ENCODE results near the gene PALMD. TPM values are rescaled to one million over a fixed set of nuclear protein-coding genes. Genes with fewer than 3 reads are reported as not detected.

The PALMD gene
- polyA plus RNA-seq, 1 of the 3 experiments (the other 2 are of a cell fraction), result 1.8 TPM

DNA sequence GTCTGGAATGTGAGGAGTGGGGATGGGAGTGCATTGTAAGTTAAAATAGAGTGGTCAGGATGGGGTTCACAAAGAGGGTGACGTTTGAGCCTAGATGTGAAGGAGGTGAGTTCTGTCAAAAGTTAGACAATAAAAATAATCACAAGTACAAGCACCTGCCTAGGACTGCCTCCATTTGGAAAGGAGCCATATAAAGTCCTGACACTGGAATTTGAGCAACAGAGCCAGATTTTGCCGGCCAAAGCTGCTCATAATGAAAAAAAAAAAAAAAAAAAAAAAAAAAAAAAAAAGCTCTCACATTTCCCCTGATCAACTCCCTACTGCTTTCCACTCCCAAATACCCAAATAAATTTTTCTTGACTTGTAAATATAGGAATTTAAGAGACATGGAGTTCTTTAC, 4.1 kb downstream of the PALMD start:
- no peak for DNase-seq
- 75% methylated on average over 2 of the region's 2 CpGs for WGBS (ENCODE audit: low lambda C conversion rate)
- TF ChIP-seq FOXM1 (IDR thresholded peaks at IDR 0.05; ENCODE audit: low read depth), result no peak
- no peak for TF ChIP-seq MAX (IDR thresholded peaks at IDR 0.05; ENCODE audit: low read depth)
- no peak for TF ChIP-seq TEAD4 (IDR thresholded peaks at IDR 0.05; ENCODE audit: borderline replicate concordance, insufficient read depth)
- CTCF ChIA-PET, result interaction anchor here (2.6 kb wide), 1 partner anchor 856 kb away, joined by 6 read pairs; no protein-coding TSS in a partner anchor
- Histone ChIP-seq H4K20me1 (ENCODE audit: insufficient read depth) (no peaks in the 10 kb centered on the region), H3K4me3 (ENCODE audit: low read depth in 2 of 2, low read length in 1 of 2) (no peak overlapping the region), H3K79me2 (ENCODE audit: insufficient read depth) (peaks cover 52% of the 10 kb centered on the region), H3K36me3 (replicated peaks in 1 of 2; ENCODE audit: control insufficient read depth in 1 of 2, insufficient read depth in 2 of 2, low read length in 1 of 2) (peaks cover 0 to 5% of the 10 kb centered on the region in 2 experiments), H3K27ac (ENCODE audit: low read depth in 2 of 2, low read length in 1 of 2) (0 out of 4 replicates have a peak overlapping the region, but pooled peaks of 1 of the 2 experiments have one; percentile 10), H3K4me1 (ENCODE audit: control insufficient read depth in 1 of 2, insufficient read depth in 2 of 2, low read depth in 1 of 2, low read length in 1 of 2) (peaks cover 5 to 21% of the 10 kb centered on the region in 2 experiments; a peak in 3 of 4 replicates), H3K9me3 (no peaks in the 10 kb centered on the region), H2AFZ (ENCODE audit: low read depth) (no peak overlapping the region), H3K27me3 (ENCODE audit: insufficient read depth) (no peaks in the 10 kb centered on the region), H3K4me2 (no peak overlapping the region), H3K9ac (no peak overlapping the region), H3K9me2 (no peaks in the 10 kb centered on the region), H3F3A (replicated peaks; ENCODE audit: insufficient read depth) (peaks cover 18% of the 10 kb centered on the region)
- POLR2A ChIA-PET, result interaction anchor here (0.5 kb wide), 1 partner anchor 78 kb away, joined by 3 read pairs; no protein-coding TSS in a partner anchor

DNA sequence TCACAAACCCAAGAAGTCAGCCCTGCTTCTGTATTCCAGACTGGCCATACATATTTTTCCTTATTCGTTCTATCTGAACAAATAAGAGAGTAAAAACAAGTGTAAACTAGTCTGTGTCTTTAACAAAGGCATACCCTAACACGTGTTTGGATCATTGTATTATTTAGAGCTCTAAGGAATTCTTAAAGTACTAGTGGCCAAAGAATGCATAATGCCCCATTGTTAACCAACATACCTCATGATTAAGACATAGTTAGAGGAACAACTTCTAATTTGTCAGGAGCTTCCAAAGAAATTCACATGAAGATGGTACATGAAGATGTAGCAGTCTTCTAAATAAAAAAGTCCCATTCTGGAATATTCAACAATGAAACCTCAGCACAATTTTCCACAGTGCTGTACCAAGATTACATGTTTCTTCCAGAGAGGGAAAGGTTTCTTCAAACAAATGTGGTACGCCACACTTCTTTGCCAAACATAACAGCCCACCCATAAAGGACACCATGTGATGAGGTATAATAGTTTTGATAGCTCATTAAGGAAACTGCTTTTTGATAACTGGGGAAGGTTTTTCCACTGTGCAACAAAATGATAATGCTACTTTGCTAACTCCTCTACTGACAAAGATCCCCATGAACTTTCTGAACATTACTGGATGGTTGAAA, 5.0 kb downstream of the PALMD start:
- ChIA-PET CTCF (interaction anchor here (1.0 to 2.6 kb wide), 2 partner anchors 35 to 857 kb away, joined by 3 to 6 read pairs; no protein-coding TSS in a partner anchor), POLR2A (no interaction called here)
- H3K9me2 ChIP-seq, result no peaks in the 10 kb centered on the region
- no peaks in the 10 kb centered on the region for H4K20me1 ChIP-seq (ENCODE audit: insufficient read depth)
- peak overlapping the region in 1 of 2 experiments; percentile 10; a peak in 1 of 4 replicates for H3K27ac ChIP-seq (ENCODE audit: low read depth in 2 of 2, low read length in 1 of 2)
- H3K4me3 ChIP-seq (ENCODE audit: low read depth in 2 of 2, low read length in 1 of 2), result no peak overlapping the region
- 56% methylated on average over 3 of the region's 3 CpGs for WGBS (ENCODE audit: low lambda C conversion rate)
- no peak overlapping the region for H3K9ac ChIP-seq
- peaks cover 49% of the 10 kb centered on the region for H3K79me2 ChIP-seq (ENCODE audit: insufficient read depth)
- H3K9me3 ChIP-seq, result no peaks in the 10 kb centered on the region
- H3K4me2 ChIP-seq, result peak overlapping the region; percentile 14; the same call in 1 of the 2 replicates
- peaks cover 18% of the 10 kb centered on the region for H3F3A ChIP-seq (replicated peaks; ENCODE audit: insufficient read depth)
- H3K36me3 ChIP-seq (replicated peaks in 1 of 2; ENCODE audit: control insufficient read depth in 1 of 2, insufficient read depth in 2 of 2, low read length in 1 of 2), result peaks cover 0 to 5% of the 10 kb centered on the region in 2 experiments
- DNase-seq, result no peak
- H2AFZ ChIP-seq (ENCODE audit: low read depth), result no peak overlapping the region
- H3K4me1 ChIP-seq (ENCODE audit: control insufficient read depth in 1 of 2, insufficient read depth in 2 of 2, low read depth in 1 of 2, low read length in 1 of 2), result peaks cover 5 to 14% of the 10 kb centered on the region in 2 experiments; a peak in 3 of 4 replicates
- no peaks in the 10 kb centered on the region for H3K27me3 ChIP-seq (ENCODE audit: insufficient read depth)
- no peak for TF ChIP-seq TEAD4 (IDR thresholded peaks at IDR 0.05; ENCODE audit: borderline replicate concordance, insufficient read depth)
- no peak for TF ChIP-seq POLR2AphosphoS5 (IDR thresholded peaks at IDR 0.05; ENCODE audit: low read depth, low read length)
- no peak for TF ChIP-seq CHD2 (IDR thresholded peaks at IDR 0.05; ENCODE audit: low read length, partially characterized antibody)
- TF ChIP-seq TAF1 (IDR thresholded peaks at IDR 0.05; ENCODE audit: borderline replicate concordance, low read depth, low read length), result no peak
- TF ChIP-seq, protein P1, sequence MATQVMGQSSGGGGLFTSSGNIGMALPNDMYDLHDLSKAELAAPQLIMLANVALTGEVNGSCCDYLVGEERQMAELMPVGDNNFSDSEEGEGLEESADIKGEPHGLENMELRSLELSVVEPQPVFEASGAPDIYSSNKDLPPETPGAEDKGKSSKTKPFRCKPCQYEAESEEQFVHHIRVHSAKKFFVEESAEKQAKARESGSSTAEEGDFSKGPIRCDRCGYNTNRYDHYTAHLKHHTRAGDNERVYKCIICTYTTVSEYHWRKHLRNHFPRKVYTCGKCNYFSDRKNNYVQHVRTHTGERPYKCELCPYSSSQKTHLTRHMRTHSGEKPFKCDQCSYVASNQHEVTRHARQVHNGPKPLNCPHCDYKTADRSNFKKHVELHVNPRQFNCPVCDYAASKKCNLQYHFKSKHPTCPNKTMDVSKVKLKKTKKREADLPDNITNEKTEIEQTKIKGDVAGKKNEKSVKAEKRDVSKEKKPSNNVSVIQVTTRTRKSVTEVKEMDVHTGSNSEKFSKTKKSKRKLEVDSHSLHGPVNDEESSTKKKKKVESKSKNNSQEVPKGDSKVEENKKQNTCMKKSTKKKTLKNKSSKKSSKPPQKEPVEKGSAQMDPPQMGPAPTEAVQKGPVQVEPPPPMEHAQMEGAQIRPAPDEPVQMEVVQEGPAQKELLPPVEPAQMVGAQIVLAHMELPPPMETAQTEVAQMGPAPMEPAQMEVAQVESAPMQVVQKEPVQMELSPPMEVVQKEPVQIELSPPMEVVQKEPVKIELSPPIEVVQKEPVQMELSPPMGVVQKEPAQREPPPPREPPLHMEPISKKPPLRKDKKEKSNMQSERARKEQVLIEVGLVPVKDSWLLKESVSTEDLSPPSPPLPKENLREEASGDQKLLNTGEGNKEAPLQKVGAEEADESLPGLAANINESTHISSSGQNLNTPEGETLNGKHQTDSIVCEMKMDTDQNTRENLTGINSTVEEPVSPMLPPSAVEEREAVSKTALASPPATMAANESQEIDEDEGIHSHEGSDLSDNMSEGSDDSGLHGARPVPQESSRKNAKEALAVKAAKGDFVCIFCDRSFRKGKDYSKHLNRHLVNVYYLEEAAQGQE (IDR thresholded peaks at IDR 0.05; ENCODE audit: low read depth, low read length), result no peak
- no peak for TF ChIP-seq CTCF (IDR thresholded peaks at IDR 0.05)
- no peak for TF ChIP-seq MAX (IDR thresholded peaks at IDR 0.05; ENCODE audit: low read depth)
- no peak for TF ChIP-seq RFX5 (IDR thresholded peaks at IDR 0.05; ENCODE audit: low read length)
- no peak for TF ChIP-seq TCF12 (IDR thresholded peaks at IDR 0.05)
- TF ChIP-seq NFIC (IDR thresholded peaks at IDR 0.05; ENCODE audit: borderline replicate concordance), result no peak
- no peak for TF ChIP-seq USF1 (IDR thresholded peaks at IDR 0.05; ENCODE audit: borderline replicate concordance, low read depth)
- no peak for TF ChIP-seq FOXJ3 (CRISPR knock-in tag; IDR thresholded peaks at IDR 0.05)
- no peak for TF ChIP-seq EP300 (IDR thresholded peaks at IDR 0.05; ENCODE audit: borderline replicate concordance in 1 of 2, low read depth in 1 of 2, low read length in 1 of 2)
- TF ChIP-seq RXRA (IDR thresholded peaks at IDR 0.05; ENCODE audit: borderline replicate concordance, low read depth), result no peak
- TF ChIP-seq, protein P2, sequence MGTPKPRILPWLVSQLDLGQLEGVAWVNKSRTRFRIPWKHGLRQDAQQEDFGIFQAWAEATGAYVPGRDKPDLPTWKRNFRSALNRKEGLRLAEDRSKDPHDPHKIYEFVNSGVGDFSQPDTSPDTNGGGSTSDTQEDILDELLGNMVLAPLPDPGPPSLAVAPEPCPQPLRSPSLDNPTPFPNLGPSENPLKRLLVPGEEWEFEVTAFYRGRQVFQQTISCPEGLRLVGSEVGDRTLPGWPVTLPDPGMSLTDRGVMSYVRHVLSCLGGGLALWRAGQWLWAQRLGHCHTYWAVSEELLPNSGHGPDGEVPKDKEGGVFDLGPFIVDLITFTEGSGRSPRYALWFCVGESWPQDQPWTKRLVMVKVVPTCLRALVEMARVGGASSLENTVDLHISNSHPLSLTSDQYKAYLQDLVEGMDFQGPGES (IDR thresholded peaks at IDR 0.05; ENCODE audit: low read depth, low read length), result no peak
- TF ChIP-seq MXI1 (IDR thresholded peaks at IDR 0.05; ENCODE audit: low read depth, low read length), result no peak
- no peak for TF ChIP-seq FOXM1 (IDR thresholded peaks at IDR 0.05; ENCODE audit: low read depth)
